ENCODE results near the gene VSTM2L. TPM values are rescaled to one million over a fixed set of nuclear protein-coding genes. Genes with fewer than 3 reads are reported as not detected.

The VSTM2L gene
- polyA plus RNA-seq, 1 donor = 1.7 TPM

GRCh38 chr20:37990571-37991151 lies 87.7 kb downstream of the VSTM2L start:
- no peak for DNase-seq

DNA sequence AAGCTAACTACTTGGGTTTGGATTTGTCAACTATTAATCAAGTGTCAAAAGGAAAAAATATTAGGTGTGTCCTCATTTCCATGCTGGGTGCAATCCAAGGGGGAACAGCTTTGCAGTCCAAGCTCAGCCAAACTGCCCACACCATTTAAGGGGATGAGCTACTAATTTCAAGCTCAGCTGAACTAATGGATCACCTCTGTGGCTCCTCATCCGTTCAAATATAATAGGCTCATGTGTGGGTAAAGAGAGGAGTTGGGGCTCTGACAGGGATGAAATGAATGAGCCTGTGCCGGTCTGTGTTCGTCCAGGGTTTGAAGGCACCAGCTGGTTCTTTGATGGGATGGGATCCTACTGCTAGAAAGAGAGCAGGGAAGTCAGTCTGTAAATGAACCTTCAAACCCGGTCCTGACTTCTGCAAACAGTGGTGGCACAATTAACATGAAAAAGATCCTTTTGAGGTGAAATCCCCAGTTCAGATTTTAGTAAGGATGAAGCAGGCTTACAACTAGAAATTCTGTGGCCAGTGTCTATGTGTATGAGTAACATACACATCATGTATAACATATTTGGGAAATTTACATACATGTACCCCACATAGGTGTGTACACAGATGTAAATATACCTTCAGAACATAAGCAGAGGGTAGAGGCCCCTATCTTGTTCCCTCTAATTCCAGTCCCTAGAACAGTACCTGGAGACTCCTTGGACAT lies 88.4 kb downstream of the VSTM2L start:
- DNase-seq = no peak

DNA sequence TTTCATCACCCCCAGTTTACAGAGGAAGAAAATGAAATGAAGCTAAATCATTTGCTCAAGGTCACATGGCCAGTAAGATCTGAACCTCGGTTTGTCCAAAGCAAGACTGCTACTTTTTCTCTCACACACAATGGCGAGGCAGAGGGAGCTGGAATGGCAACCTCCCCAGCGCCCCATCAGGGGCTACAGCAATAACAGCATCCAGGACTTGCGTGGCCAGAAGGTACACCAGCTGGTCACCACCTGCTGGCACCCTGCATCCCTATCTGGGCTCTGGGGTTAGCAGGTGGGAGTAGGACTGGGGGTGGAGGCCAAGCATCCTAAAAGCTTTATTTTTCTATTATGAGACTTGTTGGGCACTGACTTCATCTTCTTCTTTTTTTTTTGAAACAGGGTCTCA lies 89.0 kb downstream of the VSTM2L start:
- DNase-seq = no peak

- peak; percentile 15 for DNase-seq
These were observed 90.0 kb downstream of the VSTM2L start for GRCh38 chr20:37992802-37993409.

- DNase-seq = no peak
These were observed 91.6 kb downstream of the VSTM2L start for GRCh38 chr20:37994512-37994911.

Other genes with a start within 250 kb of the VSTM2L start
- 29.0 TPM for gene CTNNBL1, start 209.1 kb upstream of the VSTM2L start, polyA plus RNA-seq (ENCODE audit: insufficient read length)
- 17.4 TPM for gene TTI1, start 130.3 kb downstream of the VSTM2L start, polyA plus RNA-seq (ENCODE audit: insufficient read length)
- gene RPRD1B, start 130.6 kb downstream of the VSTM2L start, polyA plus RNA-seq (ENCODE audit: insufficient read length) = 28.2 TPM

Data from hindlimb muscle (tissue), 1 donor.